Measurements from ENCODE around the gene DYNC2LI1.

DYNC2LI1 gene

DNA sequence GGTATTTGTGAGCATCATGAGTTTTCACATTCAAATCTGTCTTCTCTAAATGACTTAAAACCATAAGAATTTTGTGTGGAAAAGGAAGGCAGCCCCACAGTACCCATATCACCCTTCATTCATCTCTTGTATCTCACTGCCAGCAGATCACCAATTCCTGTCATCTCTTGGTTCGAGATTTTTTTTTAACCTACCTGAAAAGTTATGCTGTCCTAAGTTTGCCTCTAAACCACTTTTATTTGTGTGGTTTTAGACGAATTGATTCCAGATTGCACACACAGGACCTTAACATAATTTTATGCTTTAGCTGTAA, 32.8 kb downstream of the DYNC2LI1 start:
- TF ChIP-seq, protein P1, sequence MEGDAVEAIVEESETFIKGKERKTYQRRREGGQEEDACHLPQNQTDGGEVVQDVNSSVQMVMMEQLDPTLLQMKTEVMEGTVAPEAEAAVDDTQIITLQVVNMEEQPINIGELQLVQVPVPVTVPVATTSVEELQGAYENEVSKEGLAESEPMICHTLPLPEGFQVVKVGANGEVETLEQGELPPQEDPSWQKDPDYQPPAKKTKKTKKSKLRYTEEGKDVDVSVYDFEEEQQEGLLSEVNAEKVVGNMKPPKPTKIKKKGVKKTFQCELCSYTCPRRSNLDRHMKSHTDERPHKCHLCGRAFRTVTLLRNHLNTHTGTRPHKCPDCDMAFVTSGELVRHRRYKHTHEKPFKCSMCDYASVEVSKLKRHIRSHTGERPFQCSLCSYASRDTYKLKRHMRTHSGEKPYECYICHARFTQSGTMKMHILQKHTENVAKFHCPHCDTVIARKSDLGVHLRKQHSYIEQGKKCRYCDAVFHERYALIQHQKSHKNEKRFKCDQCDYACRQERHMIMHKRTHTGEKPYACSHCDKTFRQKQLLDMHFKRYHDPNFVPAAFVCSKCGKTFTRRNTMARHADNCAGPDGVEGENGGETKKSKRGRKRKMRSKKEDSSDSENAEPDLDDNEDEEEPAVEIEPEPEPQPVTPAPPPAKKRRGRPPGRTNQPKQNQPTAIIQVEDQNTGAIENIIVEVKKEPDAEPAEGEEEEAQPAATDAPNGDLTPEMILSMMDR (IDR thresholded peaks at IDR 0.05; ENCODE audit: insufficient read depth, low read length, poor library complexity, severe bottlenecking): no peak
- H3K4me3 ChIP-seq (replicated peaks; ENCODE audit: low read depth, low read length): no peak overlapping the region
- no peak for DNase-seq (ENCODE audit: extremely low read depth, insufficient read length)
- H3K27me3 ChIP-seq (replicated peaks; ENCODE audit: control insufficient read depth, insufficient read depth, low read length): no peaks in the 10 kb centered on the region
- H3K36me3 ChIP-seq (ENCODE audit: control insufficient read depth, insufficient read depth, low read length): no peaks in the 10 kb centered on the region

DNA sequence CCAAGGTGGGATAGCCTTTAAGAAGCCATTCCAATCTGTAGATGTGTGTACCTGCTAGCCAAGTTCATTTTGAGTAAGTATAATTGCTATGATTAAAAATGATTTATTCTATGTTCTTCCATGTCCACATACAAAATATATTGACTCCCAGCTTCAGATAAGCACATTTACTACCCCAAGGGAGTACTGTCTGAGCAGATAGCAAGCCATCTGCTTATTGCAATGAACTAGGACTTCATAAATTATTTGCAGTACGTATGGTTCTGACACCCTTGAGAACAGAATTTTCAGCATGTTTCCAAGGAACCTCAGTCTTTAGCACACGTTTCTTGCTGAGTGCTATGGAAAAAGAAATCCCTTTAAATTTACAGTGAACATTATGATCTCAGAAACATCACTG, 36.6 kb downstream of the DYNC2LI1 start:
- TF ChIP-seq, protein P1 (IDR thresholded peaks at IDR 0.05; ENCODE audit: insufficient read depth, low read length, poor library complexity, severe bottlenecking): no peak
- no peak for DNase-seq (ENCODE audit: extremely low read depth, insufficient read length)
- Histone ChIP-seq H3K4me3 (replicated peaks; ENCODE audit: low read depth, low read length) (no peak overlapping the region), H3K27me3 (replicated peaks; ENCODE audit: control insufficient read depth, insufficient read depth, low read length) (no peaks in the 10 kb centered on the region), H3K36me3 (ENCODE audit: control insufficient read depth, insufficient read depth, low read length) (no peaks in the 10 kb centered on the region)

GRCh38 chr2:43810888-43811287, 37.0 kb downstream of the DYNC2LI1 start:
- no peaks in the 10 kb centered on the region for H3K27me3 ChIP-seq (replicated peaks; ENCODE audit: control insufficient read depth, insufficient read depth, low read length)
- H3K36me3 ChIP-seq (ENCODE audit: control insufficient read depth, insufficient read depth, low read length): no peaks in the 10 kb centered on the region
- H3K4me3 ChIP-seq (replicated peaks; ENCODE audit: low read depth, low read length): no peak overlapping the region
- TF ChIP-seq, protein P1 (IDR thresholded peaks at IDR 0.05; ENCODE audit: insufficient read depth, low read length, poor library complexity, severe bottlenecking): no peak
- DNase-seq (ENCODE audit: extremely low read depth, insufficient read length): no peak

GRCh38 chr2:43812006-43812405, 38.2 kb downstream of the DYNC2LI1 start:
- Histone ChIP-seq H3K27me3 (replicated peaks; ENCODE audit: control insufficient read depth, insufficient read depth, low read length) (no peaks in the 10 kb centered on the region), H3K4me3 (replicated peaks; ENCODE audit: low read depth, low read length) (no peak overlapping the region), H3K36me3 (ENCODE audit: control insufficient read depth, insufficient read depth, low read length) (no peaks in the 10 kb centered on the region)
- DNase-seq (ENCODE audit: extremely low read depth, insufficient read length): no peak
- TF ChIP-seq, protein P1 (IDR thresholded peaks at IDR 0.05; ENCODE audit: insufficient read depth, low read length, poor library complexity, severe bottlenecking): no peak

- H3K4me3 ChIP-seq (replicated peaks; ENCODE audit: low read depth, low read length): no peak overlapping the region
- H3K27me3 ChIP-seq (replicated peaks; ENCODE audit: control insufficient read depth, insufficient read depth, low read length): no peaks in the 10 kb centered on the region
- TF ChIP-seq, protein P1 (IDR thresholded peaks at IDR 0.05; ENCODE audit: insufficient read depth, low read length, poor library complexity, severe bottlenecking): no peak
- no peak for DNase-seq (ENCODE audit: extremely low read depth, insufficient read length)
- no peaks in the 10 kb centered on the region for H3K36me3 ChIP-seq (ENCODE audit: control insufficient read depth, insufficient read depth, low read length)
Observed at GRCh38 chr2:43812947-43813346, 39.1 kb downstream of the DYNC2LI1 start.

GRCh38 chr2:43814711-43815110, 40.9 kb downstream of the DYNC2LI1 start:
- H3K27me3 ChIP-seq (replicated peaks; ENCODE audit: control insufficient read depth, insufficient read depth, low read length): no peaks in the 10 kb centered on the region
- TF ChIP-seq, protein P1 (IDR thresholded peaks at IDR 0.05; ENCODE audit: insufficient read depth, low read length, poor library complexity, severe bottlenecking): no peak
- no peak for DNase-seq (ENCODE audit: extremely low read depth, insufficient read length)
- H3K36me3 ChIP-seq (ENCODE audit: control insufficient read depth, insufficient read depth, low read length): no peaks in the 10 kb centered on the region
- H3K4me3 ChIP-seq (replicated peaks; ENCODE audit: low read depth, low read length): no peak overlapping the region

All from GM06990 (cell line).